ENCODE measurements around the gene COL15A1.

The COL15A1 gene

GRCh38 chr9:99046542-99047071, 102.9 kb downstream of the COL15A1 start:
- TF ChIP-seq, protein P1, sequence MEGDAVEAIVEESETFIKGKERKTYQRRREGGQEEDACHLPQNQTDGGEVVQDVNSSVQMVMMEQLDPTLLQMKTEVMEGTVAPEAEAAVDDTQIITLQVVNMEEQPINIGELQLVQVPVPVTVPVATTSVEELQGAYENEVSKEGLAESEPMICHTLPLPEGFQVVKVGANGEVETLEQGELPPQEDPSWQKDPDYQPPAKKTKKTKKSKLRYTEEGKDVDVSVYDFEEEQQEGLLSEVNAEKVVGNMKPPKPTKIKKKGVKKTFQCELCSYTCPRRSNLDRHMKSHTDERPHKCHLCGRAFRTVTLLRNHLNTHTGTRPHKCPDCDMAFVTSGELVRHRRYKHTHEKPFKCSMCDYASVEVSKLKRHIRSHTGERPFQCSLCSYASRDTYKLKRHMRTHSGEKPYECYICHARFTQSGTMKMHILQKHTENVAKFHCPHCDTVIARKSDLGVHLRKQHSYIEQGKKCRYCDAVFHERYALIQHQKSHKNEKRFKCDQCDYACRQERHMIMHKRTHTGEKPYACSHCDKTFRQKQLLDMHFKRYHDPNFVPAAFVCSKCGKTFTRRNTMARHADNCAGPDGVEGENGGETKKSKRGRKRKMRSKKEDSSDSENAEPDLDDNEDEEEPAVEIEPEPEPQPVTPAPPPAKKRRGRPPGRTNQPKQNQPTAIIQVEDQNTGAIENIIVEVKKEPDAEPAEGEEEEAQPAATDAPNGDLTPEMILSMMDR (IDR thresholded peaks at IDR 0.05) = no peak
- H3K27ac ChIP-seq = peak overlapping the region in 1 of 2 donors; percentile 19
- no peak overlapping the region for H3K4me3 ChIP-seq
- no peak for DNase-seq (ENCODE audit: low spot score)

DNA sequence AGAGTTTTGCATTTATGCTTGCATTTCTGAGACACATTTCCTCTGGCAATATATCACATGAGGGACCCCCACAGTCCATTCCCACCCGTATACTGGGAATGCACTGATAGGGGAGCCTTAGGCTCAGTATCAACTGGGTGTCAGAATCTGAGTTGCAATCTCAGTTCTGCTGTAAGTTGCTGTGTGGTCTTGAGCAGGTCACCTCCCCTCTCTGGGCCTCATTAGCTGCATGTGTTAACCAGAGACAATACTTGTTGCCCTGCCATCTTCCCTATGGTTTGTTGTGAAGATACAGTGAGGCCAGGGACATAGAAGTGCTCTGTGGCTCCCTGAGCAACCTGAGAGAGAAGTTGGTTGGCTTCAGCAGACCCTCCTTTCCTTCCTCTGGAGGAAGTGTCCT, 105.5 kb downstream of the COL15A1 start:
- Histone ChIP-seq H3K4me3 (no peak overlapping the region), H3K27ac (no peak overlapping the region)
- DNase-seq (ENCODE audit: low spot score) = no peak
- TF ChIP-seq, protein P1 (IDR thresholded peaks at IDR 0.05) = no peak

GRCh38 chr9:99049641-99050040, 105.9 kb downstream of the COL15A1 start:
- TF ChIP-seq, protein P1 (IDR thresholded peaks at IDR 0.05) = no peak
- H3K27ac ChIP-seq = no peak overlapping the region
- no peak for DNase-seq (ENCODE audit: low spot score)

DNA sequence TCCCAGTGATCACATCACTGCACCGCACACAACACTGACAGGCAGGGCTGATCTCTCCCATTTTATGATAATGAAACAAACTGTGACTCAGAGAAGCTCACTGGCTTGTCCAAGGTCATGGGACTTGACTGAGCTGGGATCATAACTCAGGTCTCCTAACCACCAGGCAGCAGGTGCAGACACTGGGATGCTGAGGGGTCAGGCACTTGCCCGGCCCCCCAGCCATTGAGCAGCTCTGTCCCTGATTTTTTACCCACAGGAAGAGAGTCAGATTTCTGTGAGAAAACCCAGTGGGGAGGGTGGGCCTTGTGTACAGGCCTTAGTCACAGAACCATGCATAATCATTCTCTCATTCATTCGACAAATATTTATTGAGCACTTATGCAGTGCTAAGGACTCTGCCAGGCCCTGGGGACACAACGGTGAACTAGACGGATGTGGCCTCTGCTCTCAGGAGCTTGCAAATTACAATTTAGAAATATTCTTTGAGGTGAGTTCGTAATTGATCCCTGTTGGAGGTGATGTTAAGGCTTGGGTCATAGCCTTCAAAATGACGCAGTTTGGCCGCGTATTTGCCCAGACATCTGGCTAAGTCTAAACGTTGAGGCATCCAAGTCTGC, 106.7 kb downstream of the COL15A1 start:
- H3K4me3 ChIP-seq = no peak overlapping the region
- TF ChIP-seq, protein P1 (IDR thresholded peaks at IDR 0.05) = no peak
- DNase-seq (ENCODE audit: low spot score) = no peak
- H3K27ac ChIP-seq = peak overlapping the region in 1 of 2 donors; percentile 13

More at GRCh38 chr9:99049641-99050040, 105.9 kb downstream of the COL15A1 start:
- no peak overlapping the region for H3K4me3 ChIP-seq

DNA sequence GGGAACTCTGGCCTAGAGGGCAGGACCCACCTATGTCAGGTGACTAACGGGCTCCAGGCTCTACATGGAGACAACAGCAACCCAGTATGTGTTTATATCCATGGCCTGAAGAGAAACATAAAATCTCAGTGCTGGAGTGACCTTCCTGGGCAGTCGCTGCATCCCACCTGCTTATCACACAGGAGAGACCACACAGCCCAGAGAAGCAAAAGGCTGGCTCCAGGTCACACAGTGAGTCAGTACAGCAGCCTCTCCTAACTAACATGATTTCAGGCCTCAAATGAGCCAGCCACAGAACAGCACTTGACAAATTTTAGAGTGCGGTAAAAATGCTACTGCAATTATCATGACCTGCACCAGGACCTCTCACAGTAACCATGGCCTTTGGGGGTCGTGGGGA, 107.2 kb downstream of the COL15A1 start:
- TF ChIP-seq, protein P1 (IDR thresholded peaks at IDR 0.05) = no peak
- H3K27ac ChIP-seq = no peak overlapping the region

DNA sequence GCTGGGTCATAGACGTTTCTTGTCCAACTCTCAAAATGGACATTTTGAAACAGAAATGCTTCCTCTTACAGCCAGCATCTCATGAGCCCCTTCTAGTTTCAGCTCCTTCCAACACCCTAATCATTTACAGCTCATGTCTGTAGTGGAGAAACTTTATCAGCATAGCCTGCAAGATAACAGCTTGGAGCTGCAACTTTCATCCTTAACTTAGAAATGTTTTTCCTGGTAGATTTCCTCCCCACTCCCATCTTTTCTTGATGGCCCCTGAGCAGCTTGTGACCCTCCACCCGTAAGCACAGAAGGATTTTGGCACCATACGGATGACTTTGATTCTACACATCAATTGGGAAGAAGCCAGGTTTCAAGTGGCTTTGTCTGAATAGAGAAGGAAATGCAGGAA, 107.7 kb downstream of the COL15A1 start:
- no peak overlapping the region for H3K27ac ChIP-seq

More for the DNA sequence above, 107.2 kb downstream of the COL15A1 start:
- no peak overlapping the region for H3K4me3 ChIP-seq
- no peak for DNase-seq (ENCODE audit: low spot score)

More for the DNA sequence above, 107.7 kb downstream of the COL15A1 start:
- DNase-seq (ENCODE audit: low spot score) = no peak
- H3K4me3 ChIP-seq = no peak overlapping the region
- TF ChIP-seq, protein P1 (IDR thresholded peaks at IDR 0.05) = no peak
